Sigmoid colon (tissue), 7 donors: ENCODE results near the gene CDH13. TPM values are rescaled to one million over a fixed set of nuclear protein-coding genes. Genes with fewer than 3 reads are reported as not detected.

Source experiments
- DNase-seq: peaks from one replicate; pipeline ENCODE4 v3.0.0-alpha.2; 2019
- H3K27ac ChIP-seq, 4 donors: fragments of 200-600 bp; sonication (generic); one replicate each; pipeline ENCODE4 v1.5.1; 2016 to 2019; ENCODE audit warnings: mild to moderate bottlenecking in 1 of 4
- H3K27me3 ChIP-seq, 3 donors: fragments of 200-600 bp; sonication (generic); one replicate each; pipeline ENCODE4 v1.5.1; 2019; ENCODE audit warnings: mild to moderate bottlenecking in 1 of 3
- H3K36me3 ChIP-seq, 4 donors: fragments of 200-600 bp; sonication (generic); one replicate each; pipeline ENCODE4 v1.5.1; 2016 to 2019
- H3K4me1 ChIP-seq, 4 donors: fragments of 200-600 bp; sonication (generic); one replicate each; pipeline ENCODE4 v1.5.1; 2017 to 2019
- H3K4me3 ChIP-seq, 4 donors: fragments of 200-600 bp; sonication (generic); one replicate each; pipeline ENCODE4 v1.5.1; 2017 to 2019; ENCODE audit warnings: mild to moderate bottlenecking in 2 of 4, moderate library complexity in 1 of 4
- H3K9me3 ChIP-seq, 4 donors: fragments of 200-600 bp in 3 of 4; sonication (generic) in 3 of 4; one replicate each; pipeline versions ENCODE4 v1.5.1 to v1.6.1; 2013 to 2019
- EP300 ChIP-seq, 4 donors: sonication (generic); formaldehyde crosslinking; IDR thresholded peaks; one replicate each; pipeline ENCODE4 v1.6.1; 2017; ENCODE audit warnings: antibody characterized with exemption in 4 of 4
- POLR2A ChIP-seq, 2 donors: fragments of 450-650 bp; IDR thresholded peaks; one replicate each; pipeline ENCODE4 v1.6.1; 2016; ENCODE audit warnings: antibody characterized with exemption in 2 of 2, mild to moderate bottlenecking in 2 of 2, moderate library complexity in 2 of 2
- POLR2AphosphoS5 ChIP-seq, 4 donors: sonication (generic); formaldehyde crosslinking; IDR thresholded peaks; one replicate each; pipeline ENCODE4 v1.6.1; 2017; ENCODE audit warnings: antibody characterized with exemption in 4 of 4
- WGBS, 2 donors: extraction: QIAGEN DNeasy Blood & Tissue Kit; methylation state at CpG; one replicate each; pipeline ENCODE4 v1.1.7; 2013; 5-methylcytosine and 5-hydroxymethylcytosine counted together
- intact Hi-C: fragments of 100-400 bp; cut with DNase I; formaldehyde crosslinking; loops from one replicate; pipeline ENCODE4 v1.15.1; 2023
- polyA plus RNA-seq, 3 donors: library from polyadenylated mRNA; stranded (reverse); fragments of 200-250 nt; gene quantifications; one replicate each; pipeline ENCODE4 v1.2.3, GENCODE V29; 2013
- total RNA-seq, 4 donors: library from RNA; depleted of rRNA; stranded (reverse); fragments of >200 nt; gene quantifications; one replicate each; pipeline ENCODE4 v1.1.0, GENCODE V29; 2016
- TF ChIP-seq, protein P1 (sequence below), 4 experiments: fragments of 450-650 bp in 3 of 4; fragments of 200-600 bp in 1 of 4; IDR thresholded peaks; one replicate each; pipeline ENCODE4 v1.5.1; 2016 to 2019; ENCODE audit warnings: antibody characterized with exemption in 4 of 4, mild to moderate bottlenecking in 3 of 4, moderate library complexity in 2 of 4
- donor health status: healthy with polysubstance abuse.
- donor health status: Bipolar disorder and iron deficiency.
- donor health status: healthy.

The CDH13 gene
- total and polyA plus RNA-seq, 7 donors, result 0.60 to 17.6 (median 11.8) TPM

- DNase-seq, result no peak
- 78 to 79% methylated on average over 1 of the region's 1 CpG for WGBS, 2 donors
- intact Hi-C loops, result no loop called here
- Histone ChIP-seq H3K4me3 (no peak overlapping the region), H3K4me1 (peaks cover 0 to 10% (median 2%) of the 10 kb centered on the region in 4 donors), H3K9me3 (no peaks in the 10 kb centered on the region), H3K36me3 (no peaks in the 10 kb centered on the region), H3K27ac (no peak overlapping the region), H3K27me3 (no peaks in the 10 kb centered on the region)
- no peak for TF ChIP-seq POLR2AphosphoS5 (IDR thresholded peaks at IDR 0.05)
- no peak for TF ChIP-seq EP300 (IDR thresholded peaks at IDR 0.05)
- TF ChIP-seq, protein P1, sequence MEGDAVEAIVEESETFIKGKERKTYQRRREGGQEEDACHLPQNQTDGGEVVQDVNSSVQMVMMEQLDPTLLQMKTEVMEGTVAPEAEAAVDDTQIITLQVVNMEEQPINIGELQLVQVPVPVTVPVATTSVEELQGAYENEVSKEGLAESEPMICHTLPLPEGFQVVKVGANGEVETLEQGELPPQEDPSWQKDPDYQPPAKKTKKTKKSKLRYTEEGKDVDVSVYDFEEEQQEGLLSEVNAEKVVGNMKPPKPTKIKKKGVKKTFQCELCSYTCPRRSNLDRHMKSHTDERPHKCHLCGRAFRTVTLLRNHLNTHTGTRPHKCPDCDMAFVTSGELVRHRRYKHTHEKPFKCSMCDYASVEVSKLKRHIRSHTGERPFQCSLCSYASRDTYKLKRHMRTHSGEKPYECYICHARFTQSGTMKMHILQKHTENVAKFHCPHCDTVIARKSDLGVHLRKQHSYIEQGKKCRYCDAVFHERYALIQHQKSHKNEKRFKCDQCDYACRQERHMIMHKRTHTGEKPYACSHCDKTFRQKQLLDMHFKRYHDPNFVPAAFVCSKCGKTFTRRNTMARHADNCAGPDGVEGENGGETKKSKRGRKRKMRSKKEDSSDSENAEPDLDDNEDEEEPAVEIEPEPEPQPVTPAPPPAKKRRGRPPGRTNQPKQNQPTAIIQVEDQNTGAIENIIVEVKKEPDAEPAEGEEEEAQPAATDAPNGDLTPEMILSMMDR (IDR thresholded peaks at IDR 0.05), result no peak
- no peak for TF ChIP-seq POLR2A (IDR thresholded peaks at IDR 0.05)
Observed at GRCh38 chr16:83799336-83799735, 1172.6 kb downstream of the CDH13 start.

- peak overlapping the region in 3 of 4 donors; percentile 9 to 33 (median 30) for H3K4me3 ChIP-seq
- peaks cover 0 to 10% (median 2%) of the 10 kb centered on the region in 4 donors for H3K4me1 ChIP-seq
- intact Hi-C loops, result no loop called here
- no peak for TF ChIP-seq EP300 (IDR thresholded peaks at IDR 0.05)
- TF ChIP-seq POLR2AphosphoS5 (IDR thresholded peaks at IDR 0.05), result no peak
- TF ChIP-seq, protein P1 (IDR thresholded peaks at IDR 0.05), result no peak
- no peak for TF ChIP-seq POLR2A (IDR thresholded peaks at IDR 0.05)
- H3K27me3 ChIP-seq, result no peaks in the 10 kb centered on the region
- no peaks in the 10 kb centered on the region for H3K9me3 ChIP-seq
- WGBS, 2 donors, result 13 to 40% methylated on average over 6 of the region's 6 CpGs
- H3K36me3 ChIP-seq, result no peaks in the 10 kb centered on the region
- peak overlapping the region in 2 of 4 donors; percentile 29 to 51 for H3K27ac ChIP-seq
- no peak for DNase-seq
Observed at GRCh38 chr16:83802135-83802534, 1175.4 kb downstream of the CDH13 start.

- intact Hi-C loops, result no loop called here
- Histone ChIP-seq H3K27ac (peak overlapping the region in 2 of 4 donors; percentile 29 to 51), H3K36me3 (no peaks in the 10 kb centered on the region), H3K27me3 (no peaks in the 10 kb centered on the region), H3K4me3 (peak overlapping the region in 3 of 4 donors; percentile 9 to 33 (median 30)), H3K4me1 (peaks cover 0 to 13% (median 6%) of the 10 kb centered on the region in 4 donors), H3K9me3 (no peaks in the 10 kb centered on the region)
- TF ChIP-seq, protein P1 (IDR thresholded peaks at IDR 0.05), result no peak
- TF ChIP-seq POLR2AphosphoS5 (IDR thresholded peaks at IDR 0.05) (no peak), POLR2A (IDR thresholded peaks at IDR 0.05) (no peak)
- 66 to 67% methylated on average over 11 of the region's 11 CpGs for WGBS, 2 donors
- DNase-seq, result no peak
Observed at GRCh38 chr16:83802554-83803205, 1175.9 kb downstream of the CDH13 start.

GRCh38 chr16:83803811-83804210 is 1177.0 kb downstream of the CDH13 start:
- Histone ChIP-seq H3K36me3 (no peaks in the 10 kb centered on the region), H3K4me1 (peaks cover 0 to 17% (median 9%) of the 10 kb centered on the region in 4 donors), H3K27ac (no peak overlapping the region), H3K9me3 (no peaks in the 10 kb centered on the region), H3K4me3 (no peak overlapping the region), H3K27me3 (no peaks in the 10 kb centered on the region)
- intact Hi-C loops, result no loop called here
- WGBS, 2 donors, result 49 to 75% methylated on average over 3 of the region's 3 CpGs
- TF ChIP-seq POLR2A (IDR thresholded peaks at IDR 0.05) (no peak), EP300 (IDR thresholded peaks at IDR 0.05) (no peak), POLR2AphosphoS5 (IDR thresholded peaks at IDR 0.05) (no peak)
- TF ChIP-seq, protein P1 (IDR thresholded peaks at IDR 0.05), result no peak
- no peak for DNase-seq
